RWPE1 (cell line): ENCODE measurements around the gene ANO2.

Experiments
- CTCF ChIA-PET: fragments of 350-600 bp; sonication (Branson Sonifier 250); formaldehyde crosslinking; extraction: SDS; loops from one replicate; lab custom pipeline; 2021; lab: Yijun Ruan, JAX
- POLR2A ChIA-PET: fragments of 400-600 bp; formaldehyde crosslinking; extraction: SDS; loops from one replicate; lab custom pipeline; 2020; ENCODE audit warnings: antibody characterized with exemption; ENCODE audit not compliant: low non-redundant PET; lab: Yijun Ruan, JAX
- DNase-seq: peaks from one replicate; pipeline ENCODE4 v3.0.0; 2012; ENCODE audit warnings: low spot score
- H3K27ac ChIP-seq: fragments of 450-650 bp; 2 replicates; pipeline ENCODE4 v1.5.1; 2017
- CTCF ChIP-seq: fragments of 450-650 bp; conservative IDR thresholded peaks from 2 replicates; pipeline ENCODE4 v1.5.1; 2017; ENCODE audit warnings: low read depth, mild to moderate bottlenecking

Gene ANO2

GRCh38 chr12:5713599-5714081 is 231.4 kb downstream of the ANO2 start:
- TF ChIP-seq CTCF: no peak
- ChIA-PET POLR2A (no interaction called here), CTCF (no interaction called here)
- H3K27ac ChIP-seq: no peak overlapping the region
- no peak for DNase-seq

GRCh38 chr12:5710260-5710878 is 234.7 kb downstream of the ANO2 start:
- no peak for DNase-seq
- no peak for TF ChIP-seq CTCF
- ChIA-PET CTCF (no interaction called here), POLR2A (no interaction called here)
- H3K27ac ChIP-seq: no peak overlapping the region

GRCh38 chr12:5708371-5708770 is 236.7 kb downstream of the ANO2 start:
- H3K27ac ChIP-seq: no peak overlapping the region
- POLR2A ChIA-PET: no interaction called here
- no peak for DNase-seq
- no peak for TF ChIP-seq CTCF
- CTCF ChIA-PET: no interaction called here

- no peak for TF ChIP-seq CTCF
- DNase-seq: no peak
- ChIA-PET POLR2A (no interaction called here), CTCF (interaction anchor here (1.3 kb wide), 1 partner anchor 39 kb away, joined by 3 read pairs; no protein-coding TSS in a partner anchor)
- H3K27ac ChIP-seq: no peak overlapping the region
Measured at GRCh38 chr12:5706247-5706646, 238.8 kb downstream of the ANO2 start.

GRCh38 chr12:5705791-5706190 is 239.3 kb downstream of the ANO2 start:
- no peak for DNase-seq
- CTCF ChIA-PET: interaction anchor here (1.3 kb wide), 1 partner anchor 40 kb away, joined by 3 read pairs; no protein-coding TSS in a partner anchor
- TF ChIP-seq CTCF: no peak

GRCh38 chr12:5694759-5695409 is 250.2 kb downstream of the ANO2 start:
- ChIA-PET POLR2A (no interaction called here), CTCF (no interaction called here)
- no peak for TF ChIP-seq CTCF
- H3K27ac ChIP-seq: no peak overlapping the region
- DNase-seq: peak; percentile 3

More at GRCh38 chr12:5705791-5706190, 239.3 kb downstream of the ANO2 start:
- POLR2A ChIA-PET: no interaction called here
- no peak overlapping the region for H3K27ac ChIP-seq
